Upper lobe of left lung (tissue), 4 donors: ENCODE data around the gene EFCAB8.

Experiments
- EP300 ChIP-seq, 4 donors: sonication (generic); formaldehyde crosslinking; IDR thresholded peaks; one replicate each; pipeline ENCODE4 v1.5.1; 2017; ENCODE audit warnings: antibody characterized with exemption in 4 of 4, control low read depth in 2 of 4
- POLR2A ChIP-seq, 4 donors: fragments of 450-650 bp; IDR thresholded peaks; one replicate each; pipeline ENCODE4 v1.5.1; 2016 to 2017; ENCODE audit warnings: antibody characterized with exemption in 4 of 4, mild to moderate bottlenecking in 2 of 4
- POLR2AphosphoS5 ChIP-seq, 2 donors: sonication (generic); formaldehyde crosslinking; IDR thresholded peaks; one replicate each; pipeline ENCODE4 v1.5.1; 2017; ENCODE audit warnings: antibody characterized with exemption in 2 of 2
- TF ChIP-seq, protein P1 (sequence below), 6 experiments: fragments of 450-650 bp in 4 of 6; fragments of 200-600 bp in 2 of 6; sonication (generic) in 2 of 6; IDR thresholded peaks; one replicate each; pipeline ENCODE4 v1.5.1; 2016 to 2019; ENCODE audit warnings: antibody characterized with exemption in 6 of 6

DNA sequence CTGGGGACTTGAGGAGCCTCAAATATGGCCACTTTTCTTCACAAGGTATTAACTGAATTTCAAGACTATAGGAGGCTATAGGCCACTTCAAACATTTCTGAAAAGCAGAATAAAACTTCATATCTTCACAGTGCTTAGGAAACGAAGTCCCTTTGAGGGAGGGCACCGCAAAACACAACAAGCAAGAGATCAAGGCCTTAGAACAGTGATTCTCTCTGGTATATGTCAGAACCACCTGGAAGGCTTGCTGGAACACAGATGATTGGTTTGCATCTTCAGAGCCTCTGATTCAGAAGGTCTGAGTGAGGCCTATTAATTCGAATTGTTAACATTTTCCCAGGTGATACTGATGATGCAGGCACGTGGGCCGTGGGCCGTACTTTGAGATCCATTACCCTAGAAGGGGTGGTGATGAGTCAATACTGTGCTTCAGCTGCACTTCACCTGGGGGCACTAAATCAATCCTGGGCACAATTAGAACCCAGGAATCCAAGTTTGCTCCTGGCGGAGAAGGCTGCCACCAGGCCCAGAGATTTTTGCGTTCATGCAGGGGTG is 134.8 kb downstream of the EFCAB8 start:
- TF ChIP-seq, protein P1, sequence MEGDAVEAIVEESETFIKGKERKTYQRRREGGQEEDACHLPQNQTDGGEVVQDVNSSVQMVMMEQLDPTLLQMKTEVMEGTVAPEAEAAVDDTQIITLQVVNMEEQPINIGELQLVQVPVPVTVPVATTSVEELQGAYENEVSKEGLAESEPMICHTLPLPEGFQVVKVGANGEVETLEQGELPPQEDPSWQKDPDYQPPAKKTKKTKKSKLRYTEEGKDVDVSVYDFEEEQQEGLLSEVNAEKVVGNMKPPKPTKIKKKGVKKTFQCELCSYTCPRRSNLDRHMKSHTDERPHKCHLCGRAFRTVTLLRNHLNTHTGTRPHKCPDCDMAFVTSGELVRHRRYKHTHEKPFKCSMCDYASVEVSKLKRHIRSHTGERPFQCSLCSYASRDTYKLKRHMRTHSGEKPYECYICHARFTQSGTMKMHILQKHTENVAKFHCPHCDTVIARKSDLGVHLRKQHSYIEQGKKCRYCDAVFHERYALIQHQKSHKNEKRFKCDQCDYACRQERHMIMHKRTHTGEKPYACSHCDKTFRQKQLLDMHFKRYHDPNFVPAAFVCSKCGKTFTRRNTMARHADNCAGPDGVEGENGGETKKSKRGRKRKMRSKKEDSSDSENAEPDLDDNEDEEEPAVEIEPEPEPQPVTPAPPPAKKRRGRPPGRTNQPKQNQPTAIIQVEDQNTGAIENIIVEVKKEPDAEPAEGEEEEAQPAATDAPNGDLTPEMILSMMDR (IDR thresholded peaks at IDR 0.05): no peak
- TF ChIP-seq POLR2AphosphoS5 (IDR thresholded peaks at IDR 0.05): no peak
- no peak for TF ChIP-seq POLR2A (IDR thresholded peaks at IDR 0.05)
- no peak for TF ChIP-seq EP300 (IDR thresholded peaks at IDR 0.05)
